OCI-LY1 (cell line): ENCODE data around the gene USP54.
"Not testable (repeated sequence)": the region's sequence is repeated elsewhere in the genome, so short reads cannot be mapped to it uniquely, and the experiment has no call there.

Experiments
- H2AFZ ChIP-seq: fragments of 200-600 bp; sonication (generic), shearing (Covaris generic); 2 replicates; pipeline ENCODE4 v1.6.0; 2014; ENCODE audit warnings: antibody characterized with exemption, mild to moderate bottlenecking, low read length
- H3F3A ChIP-seq: fragments of 200-600 bp; sonication (generic), shearing (Covaris generic); 2 replicates; pipeline ENCODE4 v1.6.0; 2014; ENCODE audit warnings: mild to moderate bottlenecking, antibody characterized with exemption, low read length, moderate library complexity; ENCODE audit not compliant: insufficient read depth
- H3K27ac ChIP-seq: fragments of 200-600 bp; sonication (generic); 2 replicates; pipeline ENCODE4 v1.5.1; 2014; ENCODE audit warnings: low read length, mixed run types, mild to moderate bottlenecking, low read depth; ENCODE audit not compliant: poor library complexity, severe bottlenecking
- H3K27me3 ChIP-seq: fragments of 200-600 bp; sonication (generic); 2 replicates; pipeline ENCODE4 v1.6.0; 2014; ENCODE audit warnings: antibody characterized with exemption, mild to moderate bottlenecking, low read length, moderate library complexity; ENCODE audit not compliant: insufficient read depth
- H3K36me3 ChIP-seq: fragments of 200-600 bp; sonication (generic); 2 replicates; pipeline ENCODE4 v1.6.1; 2014; ENCODE audit warnings: mild to moderate bottlenecking, antibody characterized with exemption, low read length, moderate library complexity, mixed read lengths; ENCODE audit not compliant: insufficient read depth
- H3K4me1 ChIP-seq: fragments of 200-600 bp; sonication (generic); 2 replicates; pipeline ENCODE4 v1.5.1; 2014; ENCODE audit warnings: mild to moderate bottlenecking, low read length, moderate library complexity; ENCODE audit not compliant: insufficient read depth, severe bottlenecking
- H3K4me2 ChIP-seq: fragments of 200-600 bp; sonication (generic), shearing (Covaris generic); 2 replicates; pipeline ENCODE4 v1.6.1; 2014; ENCODE audit warnings: low read length
- H3K4me3 ChIP-seq: fragments of 200-600 bp; sonication (generic); 2 replicates; pipeline ENCODE4 v1.5.1; 2014; ENCODE audit warnings: low read length, low read depth, mild to moderate bottlenecking, mixed read lengths; ENCODE audit not compliant: poor library complexity, severe bottlenecking
- H3K79me2 ChIP-seq: fragments of 200-600 bp; shearing (Covaris generic); 2 replicates; pipeline ENCODE4 v1.6.1; 2016; ENCODE audit warnings: mixed run types, low read length, mixed read lengths; ENCODE audit not compliant: insufficient read depth
- H3K9ac ChIP-seq: fragments of 200-600 bp; sonication (generic), shearing (Covaris generic); 2 replicates; pipeline ENCODE4 v1.6.1; 2014; ENCODE audit warnings: mild to moderate bottlenecking, low read length, mixed read lengths
- H3K9me2 ChIP-seq: fragments of 200-600 bp; sonication (generic), shearing (Covaris generic); 2 replicates; pipeline ENCODE4 v1.6.1; 2014; ENCODE audit warnings: low read depth, mild to moderate bottlenecking, low read length, mixed read lengths
- H3K9me3 ChIP-seq: fragments of 200-600 bp; shearing (Covaris generic); 2 replicates; pipeline ENCODE4 v1.6.1; 2014; ENCODE audit warnings: low read length, mixed read lengths
- H4K20me1 ChIP-seq: fragments of 200-600 bp; sonication (generic), shearing (Covaris generic); 2 replicates; pipeline ENCODE4 v1.6.0; 2016; ENCODE audit warnings: mild to moderate bottlenecking, low read length; ENCODE audit not compliant: insufficient read depth
- EZH2 ChIP-seq: fragments of 200-600 bp; sonication (generic), shearing (Covaris generic); IDR thresholded peaks from 2 replicates; pipeline ENCODE4 v1.8.0; 2017; ENCODE audit warnings: borderline replicate concordance, mixed run types, mild to moderate bottlenecking, antibody characterized with exemption, low read length, moderate library complexity, mixed read lengths
- TF ChIP-seq, protein P1 (sequence below): fragments of 200-600 bp; sonication (generic), shearing (Covaris generic); IDR thresholded peaks from 2 replicates; pipeline ENCODE4 v1.5.1; 2017; ENCODE audit warnings: mild to moderate bottlenecking, antibody characterized with exemption, low read length, moderate library complexity, mixed read lengths

USP54 gene

DNA sequence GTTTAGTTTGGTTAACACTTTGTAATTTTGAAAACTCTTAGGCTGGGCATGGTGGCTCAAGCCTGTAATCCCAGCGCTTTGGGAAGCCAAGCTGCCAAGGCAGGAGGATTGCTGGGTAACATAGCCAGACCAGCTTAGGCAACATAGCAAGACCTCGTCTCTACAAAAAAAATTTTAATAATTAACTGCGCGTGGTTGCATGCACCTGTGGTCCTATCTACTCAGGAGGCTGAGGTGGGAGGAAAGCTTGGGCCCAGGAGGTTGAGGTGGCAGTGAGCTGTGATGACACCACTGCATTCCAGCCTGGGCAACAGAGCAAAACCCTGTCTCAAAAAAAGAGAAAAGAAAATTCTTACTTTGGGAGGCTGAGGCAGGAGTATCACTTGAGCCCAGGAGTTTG is 31.9 kb upstream of the USP54 start:
- H3K27me3 ChIP-seq: no peaks in the 10 kb centered on the region
- no peaks in the 10 kb centered on the region for H3K79me2 ChIP-seq
- H3K9me2 ChIP-seq: no peaks in the 10 kb centered on the region

DNA sequence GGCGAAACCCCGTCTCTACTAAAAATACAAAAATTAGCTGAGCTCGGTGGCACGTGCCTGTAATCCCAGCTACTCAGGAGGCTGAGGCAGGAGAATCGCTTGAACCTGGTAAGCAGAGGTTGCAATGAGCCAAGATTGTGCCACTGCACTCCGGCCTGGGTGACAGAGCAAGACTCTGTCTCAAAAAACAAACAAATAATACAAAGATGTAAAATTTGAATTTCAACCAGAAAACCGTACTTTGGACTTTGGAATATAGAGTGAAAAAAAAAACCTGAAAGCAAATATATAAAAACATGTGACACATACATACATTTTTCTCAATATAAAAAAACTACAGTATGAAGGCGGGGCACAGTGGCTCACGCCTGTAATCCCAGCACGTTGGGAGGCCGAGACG is 29.8 kb upstream of the USP54 start:
- not testable (repeated sequence) for H3K36me3 ChIP-seq, H3K4me3 ChIP-seq, H3K9me3 ChIP-seq, H3K27ac ChIP-seq, H3K9me2 ChIP-seq, H3K4me1 ChIP-seq, H3F3A ChIP-seq, H3K79me2 ChIP-seq, H4K20me1 ChIP-seq, H2AFZ ChIP-seq, H3K9ac ChIP-seq, H3K4me2 ChIP-seq, H3K27me3 ChIP-seq

More for the DNA sequence above, 31.9 kb upstream of the USP54 start:
- Histone ChIP-seq H4K20me1 (no peaks in the 10 kb centered on the region), H3K9ac (no peak overlapping the region), H3F3A (no peaks in the 10 kb centered on the region), H3K36me3 (no peaks in the 10 kb centered on the region), H3K27ac (no peak overlapping the region), H2AFZ (no peak overlapping the region), H3K4me1 (peaks cover 25% of the 10 kb centered on the region), H3K9me3 (no peaks in the 10 kb centered on the region), H3K4me3 (no peak overlapping the region), H3K4me2 (no peak overlapping the region)
- TF ChIP-seq, protein P1, sequence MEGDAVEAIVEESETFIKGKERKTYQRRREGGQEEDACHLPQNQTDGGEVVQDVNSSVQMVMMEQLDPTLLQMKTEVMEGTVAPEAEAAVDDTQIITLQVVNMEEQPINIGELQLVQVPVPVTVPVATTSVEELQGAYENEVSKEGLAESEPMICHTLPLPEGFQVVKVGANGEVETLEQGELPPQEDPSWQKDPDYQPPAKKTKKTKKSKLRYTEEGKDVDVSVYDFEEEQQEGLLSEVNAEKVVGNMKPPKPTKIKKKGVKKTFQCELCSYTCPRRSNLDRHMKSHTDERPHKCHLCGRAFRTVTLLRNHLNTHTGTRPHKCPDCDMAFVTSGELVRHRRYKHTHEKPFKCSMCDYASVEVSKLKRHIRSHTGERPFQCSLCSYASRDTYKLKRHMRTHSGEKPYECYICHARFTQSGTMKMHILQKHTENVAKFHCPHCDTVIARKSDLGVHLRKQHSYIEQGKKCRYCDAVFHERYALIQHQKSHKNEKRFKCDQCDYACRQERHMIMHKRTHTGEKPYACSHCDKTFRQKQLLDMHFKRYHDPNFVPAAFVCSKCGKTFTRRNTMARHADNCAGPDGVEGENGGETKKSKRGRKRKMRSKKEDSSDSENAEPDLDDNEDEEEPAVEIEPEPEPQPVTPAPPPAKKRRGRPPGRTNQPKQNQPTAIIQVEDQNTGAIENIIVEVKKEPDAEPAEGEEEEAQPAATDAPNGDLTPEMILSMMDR: no peak
- no peak for TF ChIP-seq EZH2

DNA sequence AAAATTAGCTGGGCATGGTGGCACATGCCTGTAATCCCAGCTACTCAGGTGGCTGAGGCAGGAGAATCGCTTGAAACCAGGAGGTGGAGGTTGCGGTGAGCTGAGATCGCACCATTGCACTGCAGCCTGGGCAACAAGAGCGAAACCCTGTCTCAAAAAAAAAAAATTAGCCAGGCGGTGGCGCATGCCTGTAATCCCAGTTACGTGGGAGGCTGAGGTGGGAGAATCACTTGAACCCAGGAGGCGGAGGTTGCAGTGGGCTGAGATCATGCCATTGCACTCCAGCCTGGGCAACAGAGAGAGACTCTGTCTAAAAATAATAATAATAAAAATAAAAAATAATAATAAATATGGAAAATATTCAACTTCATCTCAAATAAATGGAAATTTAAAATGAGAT is 26.0 kb upstream of the USP54 start:
- H3K27me3 ChIP-seq, H3F3A ChIP-seq, H3K36me3 ChIP-seq, H4K20me1 ChIP-seq, H3K27ac ChIP-seq, H3K9ac ChIP-seq, H3K9me3 ChIP-seq, H3K4me1 ChIP-seq, H3K9me2 ChIP-seq, H3K4me3 ChIP-seq, H3K4me2 ChIP-seq, H2AFZ ChIP-seq, H3K79me2 ChIP-seq: not testable (repeated sequence)

DNA sequence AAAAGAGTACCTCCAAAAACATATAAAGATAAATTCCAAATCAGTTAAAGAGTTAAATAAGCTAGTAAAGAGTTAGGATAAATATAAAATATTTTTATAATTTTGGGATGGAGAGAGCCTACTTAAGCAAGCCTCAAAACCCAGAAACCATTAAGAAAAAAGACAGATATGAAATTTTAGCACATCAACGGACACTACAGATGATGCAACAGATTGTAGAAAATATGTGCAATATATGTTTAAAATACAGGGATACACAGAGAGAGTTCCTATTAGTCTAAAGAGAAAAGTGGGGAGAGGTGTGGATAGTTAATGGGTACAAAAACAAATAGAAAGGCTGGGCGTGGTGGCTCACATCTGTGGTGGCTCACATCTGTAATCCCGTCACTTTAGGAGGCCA is 23.6 kb upstream of the USP54 start:
- TF ChIP-seq, protein P1: no peak
- Histone ChIP-seq H3K9ac (no peak overlapping the region), H3K27me3 (no peaks in the 10 kb centered on the region), H3K4me1 (no peaks in the 10 kb centered on the region), H4K20me1 (no peaks in the 10 kb centered on the region), H3K4me2 (no peak overlapping the region), H3K79me2 (no peaks in the 10 kb centered on the region), H3K9me2 (no peaks in the 10 kb centered on the region), H3K4me3 (no peak overlapping the region), H3K27ac (no peak overlapping the region), H3K9me3 (no peaks in the 10 kb centered on the region), H3K36me3 (no peaks in the 10 kb centered on the region), H3F3A (no peaks in the 10 kb centered on the region), H2AFZ (no peak overlapping the region)
